MM.1S (cell line): Measurements from ENCODE around the gene NPHS1.

Experiments
- EZH2 ChIP-seq: fragments of 300-600 bp; sonication (generic); optimal IDR thresholded peaks from 2 replicates; pipeline ENCODE3; 2017; ENCODE audit warnings: low read depth, mild to moderate bottlenecking, antibody characterized with exemption, low read length, mixed read lengths
- EZH2phosphoT487 ChIP-seq: fragments of 300-600 bp; sonication (generic); IDR thresholded peaks from 2 replicates; pipeline ENCODE4 v1.6.1; 2018; ENCODE audit warnings: antibody characterized with exemption, low read length
- TF ChIP-seq, protein P1 (sequence below): fragments of 300-600 bp; sonication (generic); IDR thresholded peaks from 2 replicates; pipeline ENCODE4 v1.5.1; 2016; ENCODE audit warnings: antibody characterized with exemption, low read length, mixed read lengths

DNA sequence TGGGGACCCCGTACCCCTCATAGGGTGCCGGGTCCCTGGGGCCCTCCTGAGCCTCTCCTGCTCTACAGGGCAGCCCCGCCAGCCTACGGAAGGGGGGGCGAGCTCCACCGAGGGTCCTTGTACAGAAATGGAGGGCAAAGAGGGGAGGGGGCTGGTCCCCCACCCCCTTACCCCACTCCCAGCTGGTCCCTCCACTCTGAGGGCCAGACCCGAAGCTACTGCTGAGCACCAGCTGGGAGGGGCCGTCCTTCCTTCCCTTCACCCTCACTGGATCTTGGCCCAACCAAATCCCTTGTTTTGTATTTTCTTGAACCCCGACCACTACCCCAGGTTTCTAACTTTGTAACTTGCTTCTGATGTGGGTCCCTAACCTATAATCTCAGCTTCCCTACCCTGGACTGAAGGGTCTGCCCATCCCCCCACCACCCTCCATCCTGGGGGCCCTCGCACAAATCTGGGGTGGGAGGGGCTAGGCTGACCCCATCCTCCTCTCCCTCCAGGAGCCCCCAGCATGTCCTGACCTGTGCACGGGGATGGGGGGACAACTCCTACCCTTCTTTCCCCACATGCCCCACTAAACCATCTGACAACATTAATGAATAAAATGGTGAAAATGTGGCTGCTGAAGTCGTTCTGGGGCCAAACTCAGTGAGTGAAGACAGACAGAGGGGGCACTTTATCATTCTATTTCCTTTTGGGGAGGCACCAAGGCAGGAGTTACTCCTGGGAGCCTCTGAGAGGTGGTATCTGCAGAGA, 63.9 kb downstream of the NPHS1 start:
- TF ChIP-seq, protein P1, sequence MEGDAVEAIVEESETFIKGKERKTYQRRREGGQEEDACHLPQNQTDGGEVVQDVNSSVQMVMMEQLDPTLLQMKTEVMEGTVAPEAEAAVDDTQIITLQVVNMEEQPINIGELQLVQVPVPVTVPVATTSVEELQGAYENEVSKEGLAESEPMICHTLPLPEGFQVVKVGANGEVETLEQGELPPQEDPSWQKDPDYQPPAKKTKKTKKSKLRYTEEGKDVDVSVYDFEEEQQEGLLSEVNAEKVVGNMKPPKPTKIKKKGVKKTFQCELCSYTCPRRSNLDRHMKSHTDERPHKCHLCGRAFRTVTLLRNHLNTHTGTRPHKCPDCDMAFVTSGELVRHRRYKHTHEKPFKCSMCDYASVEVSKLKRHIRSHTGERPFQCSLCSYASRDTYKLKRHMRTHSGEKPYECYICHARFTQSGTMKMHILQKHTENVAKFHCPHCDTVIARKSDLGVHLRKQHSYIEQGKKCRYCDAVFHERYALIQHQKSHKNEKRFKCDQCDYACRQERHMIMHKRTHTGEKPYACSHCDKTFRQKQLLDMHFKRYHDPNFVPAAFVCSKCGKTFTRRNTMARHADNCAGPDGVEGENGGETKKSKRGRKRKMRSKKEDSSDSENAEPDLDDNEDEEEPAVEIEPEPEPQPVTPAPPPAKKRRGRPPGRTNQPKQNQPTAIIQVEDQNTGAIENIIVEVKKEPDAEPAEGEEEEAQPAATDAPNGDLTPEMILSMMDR: no peak
- TF ChIP-seq EZH2phosphoT487: no peak
- no peak for TF ChIP-seq EZH2
